Upper lobe of right lung (tissue), 1 donor: Measurements from ENCODE around the gene CALHM3. TPM values are rescaled to one million over a fixed set of nuclear protein-coding genes. Genes with fewer than 3 reads are reported as not detected.

Experiments
- ATAC-seq: fragments of 200-7000 bp; cut with Tn5 transposase; one replicate; pipeline ENCODE4 v1.9.1; 2020; ENCODE audit warnings: mild to moderate bottlenecking, moderate library complexity
- DNase-seq: peaks from one replicate; pipeline ENCODE4 v3.0.0-alpha.2; 2020
- H3K27ac ChIP-seq: fragments of 200-600 bp; one replicate; pipeline ENCODE4 v1.8.0; 2022
- H3K27me3 ChIP-seq: fragments of 200-600 bp; one replicate; pipeline ENCODE4 v1.8.0; 2022; ENCODE audit warnings: mild to moderate bottlenecking
- H3K36me3 ChIP-seq: fragments of 200-600 bp; one replicate; pipeline ENCODE4 v1.8.0; 2022
- H3K4me1 ChIP-seq: fragments of 200-600 bp; one replicate; pipeline ENCODE4 v1.8.0; 2022
- H3K4me3 ChIP-seq: fragments of 200-600 bp; one replicate; pipeline ENCODE4 v1.8.0; 2022; ENCODE audit warnings: mild to moderate bottlenecking
- H3K9me3 ChIP-seq: fragments of 200-600 bp; one replicate; pipeline ENCODE4 v1.8.0; 2022
- intact Hi-C: fragments of 100-400 bp; cut with DNase I; formaldehyde crosslinking; loops from one replicate; pipeline ENCODE4 v1.11.0; 2022
- total RNA-seq: library from RNA; stranded (reverse); fragmentation: NEBNext Ultra II Directional; extraction: Animal tissue kit (Norgen Biotek cat#: 25700); gene quantifications from one replicate; pipeline ENCODE4 v1.2.1, GENCODE V29; 2021
- TF ChIP-seq, protein P1 (sequence below): fragments of 200-600 bp; IDR thresholded peaks from one replicate; pipeline ENCODE4 v1.8.0; 2022; ENCODE audit warnings: antibody characterized with exemption
- donor health status: DM: no; HTN: yes; CAD: no; lungs with severe emphysema.

The CALHM3 gene
- total RNA-seq, 1 donor from 2014 or later, result not detected

DNA sequence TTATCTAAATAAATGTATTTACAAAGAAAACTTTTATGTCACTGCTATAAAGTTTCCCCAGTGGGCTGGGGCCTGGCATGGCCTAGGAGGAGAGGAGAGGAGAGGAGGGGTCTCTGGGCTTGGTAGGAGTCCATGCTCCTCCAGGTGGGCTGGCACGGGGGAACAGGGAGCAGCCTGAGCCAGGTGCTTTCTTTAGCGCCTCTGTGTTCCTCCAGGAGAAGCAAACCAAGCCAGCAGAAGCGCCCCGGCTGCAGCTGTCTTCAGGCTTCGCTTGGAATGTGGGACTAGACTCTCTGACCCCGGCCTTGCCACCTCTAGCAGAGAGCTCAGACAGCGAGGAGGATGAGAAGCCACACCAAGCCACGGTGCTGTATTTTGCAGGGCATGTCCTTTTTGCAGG is 37.4 kb downstream of the CALHM3 start:
- Histone ChIP-seq H3K36me3 (peaks cover 93% of the 10 kb centered on the region), H3K4me3 (no peak overlapping the region), H3K27ac (no peak overlapping the region), H3K9me3 (no peaks in the 10 kb centered on the region), H3K27me3 (no peaks in the 10 kb centered on the region), H3K4me1 (peaks cover 15% of the 10 kb centered on the region)
- TF ChIP-seq, protein P1, sequence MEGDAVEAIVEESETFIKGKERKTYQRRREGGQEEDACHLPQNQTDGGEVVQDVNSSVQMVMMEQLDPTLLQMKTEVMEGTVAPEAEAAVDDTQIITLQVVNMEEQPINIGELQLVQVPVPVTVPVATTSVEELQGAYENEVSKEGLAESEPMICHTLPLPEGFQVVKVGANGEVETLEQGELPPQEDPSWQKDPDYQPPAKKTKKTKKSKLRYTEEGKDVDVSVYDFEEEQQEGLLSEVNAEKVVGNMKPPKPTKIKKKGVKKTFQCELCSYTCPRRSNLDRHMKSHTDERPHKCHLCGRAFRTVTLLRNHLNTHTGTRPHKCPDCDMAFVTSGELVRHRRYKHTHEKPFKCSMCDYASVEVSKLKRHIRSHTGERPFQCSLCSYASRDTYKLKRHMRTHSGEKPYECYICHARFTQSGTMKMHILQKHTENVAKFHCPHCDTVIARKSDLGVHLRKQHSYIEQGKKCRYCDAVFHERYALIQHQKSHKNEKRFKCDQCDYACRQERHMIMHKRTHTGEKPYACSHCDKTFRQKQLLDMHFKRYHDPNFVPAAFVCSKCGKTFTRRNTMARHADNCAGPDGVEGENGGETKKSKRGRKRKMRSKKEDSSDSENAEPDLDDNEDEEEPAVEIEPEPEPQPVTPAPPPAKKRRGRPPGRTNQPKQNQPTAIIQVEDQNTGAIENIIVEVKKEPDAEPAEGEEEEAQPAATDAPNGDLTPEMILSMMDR, result no peak
- intact Hi-C loops, result no loop called here
- DNase-seq (no peak), ATAC-seq (no peak)

DNA sequence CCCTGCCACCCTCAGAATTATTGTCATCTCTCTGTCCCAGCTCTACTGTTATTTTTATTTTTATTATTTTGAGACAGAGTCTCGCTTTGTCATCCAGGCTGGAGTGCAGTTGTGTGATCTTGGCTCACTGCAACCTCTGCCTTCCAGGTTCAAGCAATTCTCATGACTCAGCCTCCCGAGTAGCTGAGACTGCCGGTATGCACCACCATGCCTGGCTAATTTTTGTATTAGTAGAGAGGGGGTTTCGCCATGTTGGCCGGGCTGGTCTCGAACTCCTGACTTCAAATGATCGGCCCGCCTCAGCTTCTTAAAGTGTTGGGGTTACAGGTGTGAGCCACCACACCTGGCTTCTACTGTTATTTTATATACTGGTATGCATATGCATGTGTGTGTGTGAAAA is 37.8 kb downstream of the CALHM3 start:
- Histone ChIP-seq H3K4me3 (no peak overlapping the region), H3K27me3 (no peaks in the 10 kb centered on the region), H3K4me1 (peaks cover 10% of the 10 kb centered on the region), H3K36me3 (peaks cover 94% of the 10 kb centered on the region), H3K27ac (no peak overlapping the region), H3K9me3 (no peaks in the 10 kb centered on the region)
- intact Hi-C loops, result no loop called here
- ATAC-seq (no peak), DNase-seq (no peak)
- TF ChIP-seq, protein P1, result no peak

DNA sequence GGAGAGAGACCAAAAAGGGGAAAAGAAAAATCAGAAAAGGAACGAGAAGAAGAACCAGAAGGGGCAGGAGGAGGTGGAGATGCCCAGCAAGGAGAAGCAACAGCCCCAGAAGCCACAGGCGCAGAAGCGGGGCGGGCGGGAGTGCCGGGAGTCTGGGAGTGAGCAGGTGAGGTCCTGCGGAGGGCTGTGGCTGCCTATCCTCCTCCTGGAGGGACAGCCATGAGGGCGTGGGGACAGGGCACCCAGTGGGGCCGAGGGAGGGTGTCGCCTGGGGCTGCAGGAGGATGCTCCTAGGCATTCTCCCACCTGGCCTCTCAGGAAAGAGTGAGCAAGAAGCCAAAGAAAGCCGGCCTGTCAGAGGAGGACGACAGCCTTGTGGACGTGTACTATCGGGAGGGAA is 38.6 kb downstream of the CALHM3 start:
- Histone ChIP-seq H3K4me3 (no peak overlapping the region), H3K27ac (no peak overlapping the region), H3K36me3 (peaks cover 99% of the 10 kb centered on the region), H3K27me3 (no peaks in the 10 kb centered on the region), H3K4me1 (peaks cover 3% of the 10 kb centered on the region), H3K9me3 (no peaks in the 10 kb centered on the region)
- ATAC-seq (no peak), DNase-seq (no peak)
- TF ChIP-seq, protein P1, result no peak
- intact Hi-C loops, result no loop called here

DNA sequence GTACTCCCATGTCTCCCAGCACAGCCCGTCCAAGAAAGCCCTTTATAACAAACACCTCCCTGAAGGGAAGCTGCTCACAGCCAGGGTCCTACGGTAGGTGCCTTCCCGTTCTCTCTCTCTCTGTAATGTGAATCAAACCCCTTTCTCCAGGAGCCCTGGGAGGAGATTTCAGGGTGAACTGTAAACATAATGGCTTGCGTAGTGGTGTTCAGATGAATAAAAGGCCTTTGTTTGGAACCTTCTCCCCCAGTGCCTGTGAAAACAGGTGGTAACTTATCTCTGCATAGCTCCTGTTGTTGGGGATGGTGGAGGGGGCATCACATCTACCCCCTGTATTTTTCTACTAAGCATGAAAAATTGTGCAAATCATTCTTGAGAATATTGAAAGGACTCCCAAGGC is 39.3 kb downstream of the CALHM3 start:
- TF ChIP-seq, protein P1, result no peak
- H3K4me1 ChIP-seq, result no peaks in the 10 kb centered on the region
- no peak for DNase-seq
- no peak for ATAC-seq
- H3K9me3 ChIP-seq, result no peaks in the 10 kb centered on the region
- H3K27me3 ChIP-seq, result no peaks in the 10 kb centered on the region
- H3K27ac ChIP-seq, result no peak overlapping the region
- H3K4me3 ChIP-seq, result no peak overlapping the region
- H3K36me3 ChIP-seq, result peaks cover 99% of the 10 kb centered on the region
- intact Hi-C loops, result no loop called here

DNA sequence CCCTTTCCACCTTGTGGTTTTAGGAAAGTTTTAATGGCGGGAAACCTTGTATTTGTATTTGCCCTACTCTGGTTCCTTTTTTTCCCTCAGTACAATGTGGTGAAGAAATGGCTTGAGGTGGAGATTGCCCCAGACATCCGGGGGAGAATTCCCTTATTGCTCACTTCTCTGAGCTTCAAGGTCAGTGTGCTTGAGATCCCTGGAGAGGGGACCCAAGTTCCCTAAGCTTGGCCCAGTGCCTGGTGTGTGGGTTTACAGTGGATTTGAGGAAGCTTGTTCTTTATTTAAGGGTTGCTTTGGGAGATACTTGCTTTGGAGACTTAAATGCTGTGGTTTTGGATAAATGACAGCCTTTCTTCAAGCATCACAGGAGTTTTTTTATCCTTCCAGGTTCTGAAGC is 45.2 kb downstream of the CALHM3 start:
- Histone ChIP-seq H3K27me3 (no peaks in the 10 kb centered on the region), H3K36me3 (peaks cover 83% of the 10 kb centered on the region), H3K9me3 (no peaks in the 10 kb centered on the region), H3K4me1 (no peaks in the 10 kb centered on the region), H3K27ac (no peak overlapping the region), H3K4me3 (no peak overlapping the region)
- DNase-seq (no peak), ATAC-seq (peak; percentile 84)
- TF ChIP-seq, protein P1, result no peak
- intact Hi-C loops, result no loop called here

DNA sequence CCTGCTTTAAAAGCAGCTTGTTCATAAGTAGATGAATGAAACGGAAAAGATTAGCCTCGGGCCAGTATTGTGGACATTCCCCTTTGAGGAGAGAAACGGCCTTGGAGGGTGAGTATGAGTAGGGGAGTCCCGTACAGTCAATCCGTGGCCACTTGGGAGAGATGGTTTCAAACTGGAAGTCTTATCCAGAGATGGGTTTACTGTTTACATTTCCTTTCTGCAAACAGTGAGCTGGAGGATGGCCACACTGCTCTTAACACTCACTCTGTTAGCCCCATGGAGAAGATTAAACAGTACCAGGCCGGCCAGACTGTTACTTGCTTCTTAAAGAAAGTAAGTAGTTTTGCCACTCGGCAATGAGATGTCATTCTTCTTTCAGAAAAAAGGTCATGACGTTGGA is 47.1 kb downstream of the CALHM3 start:
- Histone ChIP-seq H3K9me3 (no peaks in the 10 kb centered on the region), H3K4me3 (no peak overlapping the region), H3K4me1 (no peaks in the 10 kb centered on the region), H3K27ac (no peak overlapping the region), H3K36me3 (peaks cover 75% of the 10 kb centered on the region), H3K27me3 (no peaks in the 10 kb centered on the region)
- ATAC-seq (peak; percentile 62), DNase-seq (no peak)
- intact Hi-C loops, result no loop called here
- TF ChIP-seq, protein P1, result no peak
